HCT116 (cell line): ENCODE data around the gene SMIM41. TPM values are rescaled to one million over a fixed set of nuclear protein-coding genes. Genes with fewer than 3 reads are reported as not detected.

Experiments used
- ATAC-seq: fragments of 200-7000 bp; cut with Tn5 transposase; 2 replicates; pipeline ENCODE4 v1.9.1; 2020; ENCODE audit warnings: mild to moderate bottlenecking, moderate library complexity
- BruUV-seq: library from RNA; stranded (reverse); fragments of 400-500 nt; replicated peaks from 2 replicates; lab custom pipeline; 2021; lab: Mats Ljungman, UMichigan
- CTCF ChIA-PET: fragments of 300-600 bp; sonication (Branson Sonifier 250); formaldehyde crosslinking; loops from one replicate; lab custom pipeline; 2021; ENCODE audit warnings: antibody characterized with exemption; lab: Charles Lee
- POLR2A ChIA-PET: fragments of 300-600, 350-600 bp; sonication (Branson Sonifier 250); formaldehyde crosslinking; loops from one replicate; lab custom pipeline; 2021; ENCODE audit warnings: antibody characterized with exemption; lab: Charles Lee
- RAD21 ChIA-PET, 2 experiments: fragments of 300-600 bp; sonication (Branson Sonifier 250); formaldehyde crosslinking; loops; one replicate each; lab custom pipeline; 2023; ENCODE audit warnings: low total read pairs in 2 of 2; ENCODE audit not compliant: uncharacterized antibody in 2 of 2, unreplicated experiment in 2 of 2, low non-redundant PET in 1 of 2; lab: Charles Lee
- DNase-seq: peaks from one replicate; pipeline ENCODE4 v3.0.0-alpha.2; 2010; ENCODE audit warnings: low read depth, low spot score
- H2AFZ ChIP-seq: fragments of 200-600 bp; shearing (Covaris generic), sonication (generic); 2 replicates; pipeline ENCODE4 v1.6.1; 2017; ENCODE audit warnings: low read depth, mixed run types, mixed read lengths, antibody characterized with exemption, low read length; ENCODE audit not compliant: poor library complexity, severe bottlenecking
- H3K27ac ChIP-seq: 2 replicates; pipeline ENCODE4 v1.5.1; 2012; ENCODE audit warnings: low read depth, low read length
- H3K27me3 ChIP-seq: fragments of 200-600 bp; sonication (generic); 2 replicates; pipeline ENCODE4 v1.6.1; 2016; ENCODE audit warnings: mixed run types, low read length, mixed read lengths; ENCODE audit not compliant: insufficient read depth
- H3K36me3 ChIP-seq, 2 experiments: fragments of 200-500 bp in 1 of 2; fragments of 200-600 bp in 1 of 2; sonication (Bioruptor generic) in 1 of 2; sonication (generic) in 1 of 2; 2 replicates each; pipeline versions ENCODE4 v1.5.1 to v1.6.1; 2014 to 2016; ENCODE audit warnings: low read length in 2 of 2, inconsistent platforms in 1 of 2, mixed read lengths in 1 of 2, mixed run types in 1 of 2; ENCODE audit not compliant: insufficient read depth in 2 of 2, control insufficient read depth in 1 of 2
- H3K4me1 ChIP-seq, 2 experiments: fragments of 200-600 bp in 1 of 2; sonication (generic) in 1 of 2; 2 replicates each; pipeline versions ENCODE4 v1.5.1 to v1.6.1; 2012 to 2017; ENCODE audit warnings: low read length in 2 of 2, inconsistent platforms in 1 of 2, mild to moderate bottlenecking in 1 of 2, mixed read lengths in 1 of 2, mixed run types in 1 of 2, moderate library complexity in 1 of 2; ENCODE audit not compliant: insufficient read depth in 2 of 2, control insufficient read depth in 1 of 2
- H3K4me2 ChIP-seq: fragments of 200-600 bp; sonication (generic); 2 replicates; pipeline ENCODE4 v1.6.1; 2017; ENCODE audit warnings: mixed run types, low read length, mixed read lengths
- H3K4me3 ChIP-seq, 2 experiments: fragments of 200-600 bp in 1 of 2; sonication (generic) in 1 of 2; replicated peaks in 1 of 2; 2 replicates each; pipeline ENCODE4 v1.5.1; 2011 to 2016; ENCODE audit warnings: low read length in 2 of 2, control low read depth in 1 of 2, low read depth in 1 of 2, mild to moderate bottlenecking in 1 of 2, mixed read lengths in 1 of 2, mixed run types in 1 of 2
- H3K79me2 ChIP-seq: fragments of 200-600 bp; sonication (generic); 2 replicates; pipeline ENCODE4 v1.6.1; 2017; ENCODE audit warnings: mild to moderate bottlenecking, mixed run types, low read length, moderate library complexity, mixed read lengths; ENCODE audit not compliant: insufficient read depth
- H3K9ac ChIP-seq: fragments of 200-600 bp; sonication (generic); 2 replicates; pipeline ENCODE4 v1.6.1; 2016; ENCODE audit warnings: low read length, mixed read lengths
- H3K9me2 ChIP-seq: fragments of 200-600 bp; sonication (generic), shearing (Covaris generic); 2 replicates; pipeline ENCODE4 v1.6.1; 2017; ENCODE audit warnings: mixed run types, mild to moderate bottlenecking, moderate library complexity; ENCODE audit not compliant: insufficient read depth
- H3K9me3 ChIP-seq, 2 experiments: fragments of 200-500 bp in 1 of 2; fragments of 200-600 bp in 1 of 2; sonication (Bioruptor generic) in 1 of 2; sonication (generic) in 1 of 2; 2 replicates each; pipeline ENCODE4 v1.6.1; 2014 to 2017; ENCODE audit warnings: low read length in 2 of 2, mixed read lengths in 2 of 2, inconsistent platforms in 1 of 2, low read depth in 1 of 2, mild to moderate bottlenecking in 1 of 2, mixed run types in 1 of 2, moderate library complexity in 1 of 2; ENCODE audit not compliant: control insufficient read depth in 1 of 2, insufficient read depth in 1 of 2
- H4K20me1 ChIP-seq: fragments of 200-600 bp; sonication (generic), shearing (Covaris generic); 2 replicates; pipeline ENCODE4 v1.6.1; 2017; ENCODE audit warnings: mixed run types, mild to moderate bottlenecking, moderate library complexity; ENCODE audit not compliant: insufficient read depth
- CBX3 ChIP-seq: IDR thresholded peaks from 2 replicates; pipeline ENCODE4 v1.6.1; 2012; ENCODE audit warnings: low read depth
- CEBPB ChIP-seq: IDR thresholded peaks from 2 replicates; pipeline ENCODE4 v1.6.1; 2012; ENCODE audit warnings: low read depth
- EGR1 ChIP-seq: IDR thresholded peaks from 2 replicates; pipeline ENCODE4 v1.6.1; 2012; ENCODE audit warnings: low read depth
- ELF1 ChIP-seq: IDR thresholded peaks from 2 replicates; pipeline ENCODE4 v1.6.1; 2012; ENCODE audit warnings: low read depth, borderline replicate concordance
- EZH2 ChIP-seq: fragments of 200-600 bp; sonication (generic); IDR thresholded peaks from 2 replicates; pipeline ENCODE4 v1.6.1; 2017; ENCODE audit warnings: antibody characterized with exemption, mixed run types
- EZH2phosphoT487 ChIP-seq: fragments of 200-600 bp; IDR thresholded peaks from 2 replicates; pipeline ENCODE4 v1.6.1; 2018; ENCODE audit warnings: antibody characterized with exemption, borderline replicate concordance
- JUND ChIP-seq: IDR thresholded peaks from 2 replicates; pipeline ENCODE4 v1.6.1; 2012
- POLR2A ChIP-seq: IDR thresholded peaks from 2 replicates; pipeline ENCODE4 v1.7.0; 2011; ENCODE audit warnings: borderline replicate concordance; ENCODE audit not compliant: insufficient read depth, insufficient read length; ENCODE audit errors: extremely low read depth
- POLR2AphosphoS5 ChIP-seq: IDR thresholded peaks from 2 replicates; pipeline ENCODE4 v1.6.1; 2011; ENCODE audit warnings: mild to moderate bottlenecking, low read depth, low read length, moderate library complexity
- RAD21 ChIP-seq: IDR thresholded peaks from 2 replicates; pipeline ENCODE4 v1.6.1; 2012; ENCODE audit warnings: low read depth, mild to moderate bottlenecking
- SIN3A ChIP-seq: IDR thresholded peaks from 2 replicates; pipeline ENCODE4 v1.6.1; 2012; ENCODE audit warnings: low read depth
- SP1 ChIP-seq: IDR thresholded peaks from 2 replicates; pipeline ENCODE4 v1.6.1; 2012; ENCODE audit warnings: low read depth
- ZNF274 ChIP-seq: fragments of 200-500 bp; sonication (Bioruptor generic); IDR thresholded peaks from 2 replicates; pipeline ENCODE4 v1.6.1; 2014; ENCODE audit warnings: mild to moderate bottlenecking, low read depth, low read length, inconsistent platforms
- intact Hi-C: fragments of 100-400 bp; cut with micrococcal nuclease; formaldehyde crosslinking; loops from 2 replicates; pipeline ENCODE4 v1.10.0; 2022
- total RNA-seq: library from RNA; stranded (reverse); gene quantifications from one replicate; pipeline ENCODE4 v1.2.1, GENCODE V29; 2021; ENCODE audit not compliant: unreplicated experiment
- TF ChIP-seq, protein P1 (sequence below), 3 experiments: fragments of 200-600 bp in 1 of 3; sonication (generic) in 1 of 3; IDR thresholded peaks in 2 of 3; conservative IDR thresholded peaks in 1 of 3; 2 replicates each; pipeline ENCODE4 v1.5.1; 2012 to 2017; ENCODE audit warnings: low read depth in 2 of 3, low read length in 2 of 3, antibody characterized with exemption in 1 of 3, borderline replicate concordance in 1 of 3, control low read depth in 1 of 3, mild to moderate bottlenecking in 1 of 3, mixed read lengths in 1 of 3, mixed run types in 1 of 3, moderate library complexity in 1 of 3; ENCODE audit not compliant: insufficient read depth in 1 of 3
- TF ChIP-seq, protein P2 (sequence below): IDR thresholded peaks from 2 replicates; pipeline ENCODE4 v1.6.1; 2011; ENCODE audit warnings: mild to moderate bottlenecking, low read length, moderate library complexity; ENCODE audit not compliant: insufficient replicate concordance; ENCODE audit errors: extremely low read depth
- TF ChIP-seq, protein P3 (sequence below): IDR thresholded peaks from 2 replicates; pipeline ENCODE4 v1.6.1; 2012
- TF ChIP-seq, protein P4 (sequence below): IDR thresholded peaks from 2 replicates; pipeline ENCODE4 v1.6.1; 2012; ENCODE audit warnings: low read depth
- TF ChIP-seq, protein P5 (sequence below): IDR thresholded peaks from 2 replicates; pipeline ENCODE4 v1.6.1; 2012

The SMIM41 gene
- total RNA-seq, 1 experiment from 2014 or later: not detected

DNA sequence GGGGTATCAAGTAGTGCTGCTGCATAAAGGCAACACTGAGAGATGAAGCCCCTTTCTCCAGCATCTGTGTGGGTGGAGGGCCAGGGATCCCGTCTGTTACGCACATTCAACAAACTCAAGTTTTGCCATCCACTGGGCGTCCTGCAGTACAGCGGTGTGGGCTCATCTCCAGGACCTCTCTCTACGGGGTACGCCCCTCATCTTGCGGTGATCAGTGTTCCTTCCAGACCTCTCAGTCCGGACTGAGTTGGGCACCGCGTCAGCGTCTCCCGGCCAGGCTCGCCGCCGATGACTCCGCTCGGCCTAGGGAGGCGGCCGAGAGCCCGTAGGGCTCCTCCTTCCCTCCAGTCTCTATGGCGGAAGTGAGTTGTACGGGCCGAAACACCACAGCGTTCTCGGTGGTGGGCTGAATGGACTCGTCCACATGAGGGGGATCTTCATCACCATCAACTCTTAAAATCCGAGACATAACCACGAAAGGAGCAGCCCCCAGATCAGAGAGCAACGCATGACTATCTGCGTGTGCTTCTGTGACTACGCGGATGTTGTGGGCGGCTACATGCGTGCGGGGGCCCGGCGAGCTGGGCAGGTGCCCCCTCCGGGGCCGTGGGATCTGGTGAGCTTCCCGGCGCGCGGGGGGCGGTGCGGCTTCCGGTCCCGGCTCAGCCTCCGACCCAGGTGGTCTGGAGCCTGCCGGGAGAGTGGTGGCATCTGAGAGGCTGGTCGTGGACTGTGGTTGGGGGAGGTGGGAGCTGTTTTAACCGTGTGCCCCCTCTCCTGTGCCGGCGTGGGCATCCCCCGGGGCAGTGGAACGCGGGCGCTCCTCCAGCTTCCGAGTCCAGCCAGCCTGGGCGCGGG is 9.9 kb upstream of the SMIM41 start, which contains the start of gene ATG101:
Gene ATG101 (plus strand): TSS at position 652 of the 858 bp plus-strand sequence. CDS start 3,673 bp downstream, outside the sequence.
- Histone ChIP-seq H3K27ac (peak within 1 kb of the TSS; percentile 86), H3K36me3 (peaks cover 15 to 21% of the 10 kb centered on the region in 2 experiments; a peak in 3 of 4 replicates), H3K9me3 (no peaks in the 10 kb centered on the region), H4K20me1 (no peaks in the 10 kb centered on the region), H3K79me2 (peaks cover 48% of the 10 kb centered on the region), H3K4me2 (peak within 1 kb of the TSS; percentile 96), H3K27me3 (no peaks in the 10 kb centered on the region), H3K9ac (peak within 1 kb of the TSS; percentile 98), H3K4me3 (peak within 1 kb of the TSS; percentile 91 to 99), H2AFZ (peak within 1 kb of the TSS; percentile 47), H3K4me1 (peaks cover 7 to 23% of the 10 kb centered on the region in 2 experiments), H3K9me2 (no peaks in the 10 kb centered on the region)
- intact Hi-C loops: loop anchor here (1.0 kb wide), 2 partner anchors 19 to 44 kb away; no protein-coding TSS in a partner anchor
- CTCF ChIA-PET: interaction anchor here (0.9 to 4.4 kb wide), 10 partner anchors 9 to 55 kb away, joined by 3 to 70 read pairs (median 4); partner anchors contain the start of gene NR4A1
- no TSS peak for BruUV-seq
- POLR2A ChIA-PET: interaction anchor here (0.9 to 3.3 kb wide), 6 partner anchors 9 to 44 kb away, joined by 3 to 18 read pairs (median 6); partner anchors contain the start of gene NR4A1
- ATAC-seq: peak; percentile 95
- RAD21 ChIA-PET: interaction anchor here (0.6 to 3.0 kb wide), 3 partner anchors 44 to 54 kb away, joined by 4 to 13 read pairs (median 5); no protein-coding TSS in a partner anchor
- peak; percentile 94 for DNase-seq
- TF ChIP-seq POLR2A (no peak), ELF1 (no peak; the same call in 1 of the 2 replicates), EGR1 (peak; percentile 97), EZH2 (no peak), SIN3A (no peak), EZH2phosphoT487 (no peak), ZNF274 (no peak), CBX3 (peak; percentile 93), JUND (peak; percentile 85), SP1 (peak; percentile 93), POLR2AphosphoS5 (peak; percentile 80), RAD21 (no peak), CEBPB (no peak)
- TF ChIP-seq, protein P1, sequence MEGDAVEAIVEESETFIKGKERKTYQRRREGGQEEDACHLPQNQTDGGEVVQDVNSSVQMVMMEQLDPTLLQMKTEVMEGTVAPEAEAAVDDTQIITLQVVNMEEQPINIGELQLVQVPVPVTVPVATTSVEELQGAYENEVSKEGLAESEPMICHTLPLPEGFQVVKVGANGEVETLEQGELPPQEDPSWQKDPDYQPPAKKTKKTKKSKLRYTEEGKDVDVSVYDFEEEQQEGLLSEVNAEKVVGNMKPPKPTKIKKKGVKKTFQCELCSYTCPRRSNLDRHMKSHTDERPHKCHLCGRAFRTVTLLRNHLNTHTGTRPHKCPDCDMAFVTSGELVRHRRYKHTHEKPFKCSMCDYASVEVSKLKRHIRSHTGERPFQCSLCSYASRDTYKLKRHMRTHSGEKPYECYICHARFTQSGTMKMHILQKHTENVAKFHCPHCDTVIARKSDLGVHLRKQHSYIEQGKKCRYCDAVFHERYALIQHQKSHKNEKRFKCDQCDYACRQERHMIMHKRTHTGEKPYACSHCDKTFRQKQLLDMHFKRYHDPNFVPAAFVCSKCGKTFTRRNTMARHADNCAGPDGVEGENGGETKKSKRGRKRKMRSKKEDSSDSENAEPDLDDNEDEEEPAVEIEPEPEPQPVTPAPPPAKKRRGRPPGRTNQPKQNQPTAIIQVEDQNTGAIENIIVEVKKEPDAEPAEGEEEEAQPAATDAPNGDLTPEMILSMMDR (IDR thresholded peaks at IDR 0.05 in 2 of 3, conservative IDR thresholded peaks at IDR 0.05 in 1 of 3; ENCODE audit: borderline replicate concordance in 1 of 3, insufficient read depth in 1 of 3, low read depth in 2 of 3, low read length in 2 of 3): peak; percentile 68 to 78 (median 78)
- TF ChIP-seq, protein P2, sequence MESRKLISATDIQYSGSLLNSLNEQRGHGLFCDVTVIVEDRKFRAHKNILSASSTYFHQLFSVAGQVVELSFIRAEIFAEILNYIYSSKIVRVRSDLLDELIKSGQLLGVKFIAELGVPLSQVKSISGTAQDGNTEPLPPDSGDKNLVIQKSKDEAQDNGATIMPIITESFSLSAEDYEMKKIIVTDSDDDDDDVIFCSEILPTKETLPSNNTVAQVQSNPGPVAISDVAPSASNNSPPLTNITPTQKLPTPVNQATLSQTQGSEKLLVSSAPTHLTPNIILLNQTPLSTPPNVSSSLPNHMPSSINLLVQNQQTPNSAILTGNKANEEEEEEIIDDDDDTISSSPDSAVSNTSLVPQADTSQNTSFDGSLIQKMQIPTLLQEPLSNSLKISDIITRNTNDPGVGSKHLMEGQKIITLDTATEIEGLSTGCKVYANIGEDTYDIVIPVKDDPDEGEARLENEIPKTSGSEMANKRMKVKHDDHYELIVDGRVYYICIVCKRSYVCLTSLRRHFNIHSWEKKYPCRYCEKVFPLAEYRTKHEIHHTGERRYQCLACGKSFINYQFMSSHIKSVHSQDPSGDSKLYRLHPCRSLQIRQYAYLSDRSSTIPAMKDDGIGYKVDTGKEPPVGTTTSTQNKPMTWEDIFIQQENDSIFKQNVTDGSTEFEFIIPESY: no peak
- TF ChIP-seq, protein P3, sequence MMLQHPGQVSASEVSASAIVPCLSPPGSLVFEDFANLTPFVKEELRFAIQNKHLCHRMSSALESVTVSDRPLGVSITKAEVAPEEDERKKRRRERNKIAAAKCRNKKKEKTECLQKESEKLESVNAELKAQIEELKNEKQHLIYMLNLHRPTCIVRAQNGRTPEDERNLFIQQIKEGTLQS: no peak
- TF ChIP-seq, protein P4, sequence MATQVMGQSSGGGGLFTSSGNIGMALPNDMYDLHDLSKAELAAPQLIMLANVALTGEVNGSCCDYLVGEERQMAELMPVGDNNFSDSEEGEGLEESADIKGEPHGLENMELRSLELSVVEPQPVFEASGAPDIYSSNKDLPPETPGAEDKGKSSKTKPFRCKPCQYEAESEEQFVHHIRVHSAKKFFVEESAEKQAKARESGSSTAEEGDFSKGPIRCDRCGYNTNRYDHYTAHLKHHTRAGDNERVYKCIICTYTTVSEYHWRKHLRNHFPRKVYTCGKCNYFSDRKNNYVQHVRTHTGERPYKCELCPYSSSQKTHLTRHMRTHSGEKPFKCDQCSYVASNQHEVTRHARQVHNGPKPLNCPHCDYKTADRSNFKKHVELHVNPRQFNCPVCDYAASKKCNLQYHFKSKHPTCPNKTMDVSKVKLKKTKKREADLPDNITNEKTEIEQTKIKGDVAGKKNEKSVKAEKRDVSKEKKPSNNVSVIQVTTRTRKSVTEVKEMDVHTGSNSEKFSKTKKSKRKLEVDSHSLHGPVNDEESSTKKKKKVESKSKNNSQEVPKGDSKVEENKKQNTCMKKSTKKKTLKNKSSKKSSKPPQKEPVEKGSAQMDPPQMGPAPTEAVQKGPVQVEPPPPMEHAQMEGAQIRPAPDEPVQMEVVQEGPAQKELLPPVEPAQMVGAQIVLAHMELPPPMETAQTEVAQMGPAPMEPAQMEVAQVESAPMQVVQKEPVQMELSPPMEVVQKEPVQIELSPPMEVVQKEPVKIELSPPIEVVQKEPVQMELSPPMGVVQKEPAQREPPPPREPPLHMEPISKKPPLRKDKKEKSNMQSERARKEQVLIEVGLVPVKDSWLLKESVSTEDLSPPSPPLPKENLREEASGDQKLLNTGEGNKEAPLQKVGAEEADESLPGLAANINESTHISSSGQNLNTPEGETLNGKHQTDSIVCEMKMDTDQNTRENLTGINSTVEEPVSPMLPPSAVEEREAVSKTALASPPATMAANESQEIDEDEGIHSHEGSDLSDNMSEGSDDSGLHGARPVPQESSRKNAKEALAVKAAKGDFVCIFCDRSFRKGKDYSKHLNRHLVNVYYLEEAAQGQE: no peak
- TF ChIP-seq, protein P5, sequence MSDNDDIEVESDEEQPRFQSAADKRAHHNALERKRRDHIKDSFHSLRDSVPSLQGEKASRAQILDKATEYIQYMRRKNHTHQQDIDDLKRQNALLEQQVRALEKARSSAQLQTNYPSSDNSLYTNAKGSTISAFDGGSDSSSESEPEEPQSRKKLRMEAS: peak; percentile 87
